HG02588 (cell line): ENCODE measurements around the gene RNF44.
"Not testable (repeated sequence)": the region's sequence is repeated elsewhere in the genome, so short reads cannot be mapped to it uniquely, and the experiment has no call there.

Source experiments
- ATAC-seq: cut with Tn5 transposase; IDR thresholded peaks from one replicate; pipeline ENCODE4 v1.9.1; 2021; ENCODE audit warnings: mild to moderate bottlenecking, moderate library complexity; ENCODE audit not compliant: unreplicated experiment

Gene RNF44

GRCh38 chr5:176521286-176521685 lies 15.9 kb downstream of the RNF44 start:
- ATAC-seq: no peak

DNA sequence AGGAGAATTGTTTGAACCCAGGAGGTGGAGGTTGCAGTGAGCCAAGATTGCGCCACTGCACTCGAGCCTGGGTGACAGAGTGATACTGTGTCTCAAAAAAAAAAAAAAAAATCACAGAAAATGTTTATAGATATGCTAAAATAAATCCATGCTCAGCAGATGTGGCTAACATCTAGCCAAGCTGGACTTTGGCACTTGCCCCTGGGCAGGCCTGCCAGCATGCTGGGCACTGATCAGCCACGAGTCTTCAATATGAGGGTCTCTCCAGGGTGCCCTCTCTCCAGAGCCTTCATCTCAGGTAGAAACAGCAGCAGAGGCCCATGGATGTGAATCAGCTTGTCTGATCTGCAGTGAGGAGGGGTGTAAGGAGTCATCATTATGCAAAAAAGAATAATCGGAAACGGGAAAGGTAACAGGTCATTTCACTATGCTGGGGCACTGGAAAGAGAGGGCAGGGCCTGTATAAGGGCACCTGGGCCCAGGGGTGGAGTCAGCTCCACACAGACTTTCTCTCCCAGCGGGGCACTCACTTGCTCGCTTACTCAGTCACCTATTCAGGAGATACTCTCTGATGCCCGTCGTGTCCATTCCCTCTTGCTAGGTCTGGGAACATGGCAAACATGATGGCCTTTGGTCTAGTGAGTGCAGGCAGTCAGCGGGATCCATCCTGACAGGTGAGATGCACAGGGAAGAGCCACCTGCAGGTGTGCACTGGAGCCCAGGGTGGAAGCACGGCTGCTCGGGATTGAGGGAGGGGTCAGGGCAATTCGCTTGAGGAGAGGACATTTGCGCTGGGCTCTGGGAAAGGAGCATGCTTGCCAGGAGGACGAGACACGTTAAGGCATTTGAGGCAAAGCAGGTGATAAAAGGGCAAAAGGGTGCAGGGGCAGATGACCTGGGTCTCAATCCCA lies 17.1 kb downstream of the RNF44 start:
- ATAC-seq: no peak

DNA sequence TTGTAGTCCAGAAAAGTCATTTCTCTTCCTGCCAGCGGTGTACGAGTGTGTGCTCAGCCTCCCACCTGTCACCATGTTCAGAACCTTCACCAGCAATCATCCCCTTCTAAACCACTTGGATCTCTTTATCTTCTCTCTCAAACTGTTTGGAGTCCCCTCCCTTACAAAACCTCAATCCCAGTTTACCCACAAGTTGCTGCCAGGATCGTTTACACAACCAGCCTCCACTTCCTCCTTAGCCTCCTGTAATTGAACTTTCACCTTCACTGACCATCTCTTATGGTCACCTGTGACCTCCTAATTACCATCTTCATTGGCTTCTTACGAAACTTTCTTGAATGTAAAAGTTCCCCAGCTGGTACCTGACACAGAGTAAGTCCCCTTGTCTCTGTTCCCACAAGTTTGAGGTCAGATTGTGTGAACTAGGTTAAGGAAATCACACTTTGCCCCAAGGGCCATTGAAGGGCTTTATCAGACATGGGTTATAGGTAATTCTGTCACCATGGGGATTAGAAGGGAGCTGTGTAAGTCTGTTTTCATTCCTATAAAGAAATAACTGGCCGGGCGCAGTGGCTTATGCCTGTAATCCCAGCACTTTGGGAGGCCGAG lies 20.0 kb downstream of the RNF44 start:
- ATAC-seq: no peak

DNA sequence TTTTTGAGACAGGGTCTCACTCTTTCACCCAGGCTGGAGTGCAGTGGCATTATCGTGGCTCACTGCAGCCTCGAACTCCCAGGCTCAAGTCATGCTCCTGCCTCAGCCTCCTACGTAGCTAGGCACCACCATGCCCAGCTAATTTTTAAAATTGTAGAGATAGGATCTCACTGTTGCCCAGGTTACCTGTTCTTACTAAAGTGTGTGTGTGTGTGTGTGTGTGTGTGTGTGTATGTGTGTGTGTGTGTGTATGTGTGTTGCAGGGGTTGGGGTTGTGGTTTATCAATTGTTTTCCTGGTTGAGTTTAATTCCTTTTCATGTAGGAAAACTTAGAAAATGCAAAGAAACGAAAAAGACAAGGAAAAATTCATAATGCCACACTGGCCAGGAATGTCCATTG lies 21.8 kb downstream of the RNF44 start:
- ATAC-seq: no peak

- ATAC-seq: no peak
Measured at GRCh38 chr5:176514244-176514950, 22.8 kb downstream of the RNF44 start.

- ATAC-seq: no peak
Measured at GRCh38 chr5:176513788-176514187, 23.4 kb downstream of the RNF44 start.

DNA sequence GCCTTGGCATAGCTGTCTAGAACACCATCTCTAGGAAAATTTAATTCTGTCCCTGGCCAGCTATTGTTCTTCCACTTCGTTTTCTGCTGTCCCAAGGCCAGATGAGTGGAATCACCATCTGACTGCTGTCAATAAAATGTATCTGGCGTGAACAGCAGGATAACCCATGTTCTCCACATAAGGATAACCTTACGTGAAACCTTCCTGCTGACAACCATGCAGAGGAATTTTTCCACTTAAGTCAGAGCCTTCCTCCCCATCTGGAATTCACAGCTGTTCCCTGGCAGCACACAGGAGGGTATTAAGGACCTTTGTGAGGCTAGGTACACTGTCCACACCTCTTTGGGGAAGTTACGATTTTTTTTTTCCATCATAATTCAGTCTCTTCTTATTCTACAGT lies 28.6 kb downstream of the RNF44 start:
- ATAC-seq: no peak

- no peak for ATAC-seq
Measured at GRCh38 chr5:176507911-176508310, 29.3 kb downstream of the RNF44 start.

- ATAC-seq: no peak
Measured at GRCh38 chr5:176503496-176503895, 33.7 kb downstream of the RNF44 start.

DNA sequence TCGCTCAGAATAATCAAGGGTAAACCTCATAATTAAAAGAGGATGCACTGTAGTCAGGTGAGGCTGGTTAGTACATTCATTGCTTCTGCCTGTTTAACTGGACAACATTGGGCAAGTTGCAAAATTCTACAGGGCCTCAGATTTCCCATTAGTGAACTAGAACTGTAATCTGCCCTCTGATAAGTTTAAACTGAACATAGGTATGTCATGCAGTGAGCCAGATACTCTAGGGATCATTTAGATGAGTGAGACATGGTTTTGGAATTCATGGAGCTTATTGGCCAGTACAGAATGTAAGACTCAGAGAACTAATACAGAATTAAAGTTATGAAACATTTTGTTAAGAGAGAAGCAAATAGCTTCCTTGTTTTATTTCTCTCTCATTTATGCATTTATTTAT lies 35.9 kb downstream of the RNF44 start:
- no peak for ATAC-seq

GRCh38 chr5:176500511-176500910 lies 36.7 kb downstream of the RNF44 start:
- no peak for ATAC-seq

GRCh38 chr5:176499273-176499672 lies 37.9 kb downstream of the RNF44 start:
- no peak for ATAC-seq

DNA sequence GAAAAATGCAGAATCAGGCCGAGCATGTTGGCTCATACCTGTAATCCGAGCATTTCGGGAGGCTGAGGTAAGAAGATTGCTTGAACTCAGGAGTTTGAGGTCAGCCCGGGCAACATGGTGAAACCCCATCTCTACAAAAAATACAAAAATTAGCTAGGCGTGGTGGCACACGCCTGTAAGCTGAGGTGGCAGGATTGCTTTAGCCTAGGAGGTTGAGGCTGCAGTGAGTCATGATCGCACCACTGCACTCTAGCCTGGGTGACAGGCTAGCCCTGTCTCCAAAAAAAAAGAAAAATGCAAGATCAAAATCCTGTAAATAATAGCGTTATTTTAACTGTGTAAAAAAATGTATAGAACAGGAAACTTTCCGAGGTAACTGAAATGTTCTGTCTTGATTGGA lies 39.4 kb downstream of the RNF44 start:
- ATAC-seq: no peak

DNA sequence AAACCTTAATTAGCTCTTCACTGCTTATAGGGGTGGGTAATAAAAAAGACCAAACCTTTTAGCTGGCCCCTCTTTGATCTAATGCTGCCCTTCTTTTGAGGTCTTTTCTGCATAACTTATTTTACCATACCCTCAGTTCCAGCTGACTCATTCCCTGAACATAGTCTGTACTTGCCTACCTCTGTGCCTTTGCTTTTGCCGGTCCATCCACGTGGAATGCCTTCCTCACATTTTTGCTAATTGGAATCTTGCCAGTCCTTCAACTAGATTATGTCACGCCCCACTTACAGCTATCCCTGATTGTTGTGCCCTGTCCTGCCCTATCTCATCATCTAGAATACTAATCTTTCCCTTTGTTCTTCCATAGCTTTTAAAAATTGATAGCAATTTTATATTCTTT lies 44.8 kb downstream of the RNF44 start:
- ATAC-seq: no peak

DNA sequence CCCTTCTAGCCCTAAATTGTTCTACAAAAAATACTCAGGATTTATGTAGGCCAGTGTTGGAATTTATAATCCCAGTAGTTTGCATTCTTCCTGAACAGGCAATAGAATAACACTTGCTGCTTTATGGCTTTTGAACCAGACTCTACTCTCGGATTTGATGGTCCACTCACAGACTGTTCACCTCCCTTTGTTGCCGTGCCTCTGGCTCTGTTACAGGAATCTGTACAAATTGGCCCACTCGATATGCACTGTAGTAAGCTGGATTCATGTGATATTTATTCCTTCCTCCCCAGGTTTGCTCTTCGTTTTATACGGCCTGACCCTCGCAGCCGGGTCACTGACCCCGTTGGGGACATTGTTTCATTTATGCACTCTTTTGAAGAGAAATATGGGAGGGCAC lies 45.3 kb downstream of the RNF44 start:
- no peak for ATAC-seq

DNA sequence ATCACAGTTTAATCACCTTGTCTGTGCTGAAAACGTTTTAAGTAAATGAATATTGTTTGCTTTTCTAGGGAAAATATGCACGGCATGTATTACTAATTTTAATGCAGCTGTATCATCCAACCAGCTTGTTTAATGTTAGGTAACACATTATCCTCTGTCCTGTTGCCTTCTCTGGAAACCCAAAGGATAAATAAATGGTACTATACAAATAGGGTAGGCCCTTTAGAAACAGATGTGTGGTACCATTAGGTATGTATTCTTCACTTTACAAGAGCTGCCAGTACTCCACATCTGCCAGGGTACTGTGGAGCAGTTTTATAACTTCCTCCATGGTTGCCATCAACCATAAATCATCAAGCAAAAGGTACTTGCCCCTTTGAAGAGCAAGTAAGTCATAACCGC lies 46.1 kb downstream of the RNF44 start:
- ATAC-seq: no peak

- ATAC-seq: no peak
Measured at GRCh38 chr5:176490301-176490700, 46.9 kb downstream of the RNF44 start.

DNA sequence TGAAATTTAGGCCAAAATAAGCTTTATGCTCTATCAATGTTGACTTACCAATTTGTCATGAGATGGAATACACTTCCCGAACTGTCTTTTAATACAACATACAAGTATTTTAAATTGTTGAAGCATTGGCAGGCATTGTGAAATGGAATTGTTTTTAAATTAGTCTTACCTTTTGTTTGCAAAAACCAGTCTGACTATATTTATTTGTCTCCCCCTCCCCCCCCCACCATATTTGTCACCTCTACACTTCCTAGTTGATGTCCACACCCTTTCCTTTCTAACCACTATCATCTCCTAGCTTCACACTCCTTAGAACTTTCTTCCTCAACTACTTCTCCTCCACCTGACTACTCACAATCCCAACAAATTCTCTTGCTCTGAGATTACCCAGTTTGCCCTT lies 48.1 kb downstream of the RNF44 start:
- ATAC-seq: no peak

GRCh38 chr5:176487160-176487559 lies 50.0 kb downstream of the RNF44 start:
- not testable (repeated sequence) for ATAC-seq

DNA sequence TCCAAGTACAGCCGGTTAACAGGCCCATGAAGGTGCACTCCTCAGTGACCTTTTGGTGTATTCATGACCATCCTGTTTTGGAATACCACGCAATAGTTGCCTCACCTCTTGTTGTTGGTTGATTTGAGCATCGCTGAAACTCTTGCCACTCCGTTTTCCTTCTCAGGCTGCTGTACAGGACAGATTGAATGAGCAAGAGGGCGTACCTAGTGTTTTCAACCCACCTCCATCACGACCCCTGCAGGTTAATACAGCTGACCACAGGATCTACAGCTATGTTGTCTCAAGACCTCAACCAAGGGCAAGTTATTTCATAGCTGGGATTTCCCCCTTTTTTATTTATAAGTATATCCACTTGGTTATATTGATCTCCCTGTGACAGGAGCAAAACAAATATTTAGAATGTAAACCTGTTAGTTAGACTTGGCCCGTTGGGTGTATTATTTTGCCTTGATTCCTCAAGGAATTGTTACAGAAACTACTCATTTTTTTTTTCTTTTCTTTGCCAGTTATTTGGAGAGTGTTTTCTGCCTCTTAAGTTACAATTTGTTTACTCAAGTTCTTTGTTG lies 50.9 kb downstream of the RNF44 start:
- ATAC-seq: no peak

- no peak for ATAC-seq
Measured at GRCh38 chr5:176485176-176485575, 52.0 kb downstream of the RNF44 start.

- ATAC-seq: no peak
Measured at GRCh38 chr5:176481711-176482110, 55.5 kb downstream of the RNF44 start.
